ENCODE data around the gene CTPS1.

Gene CTPS1

DNA sequence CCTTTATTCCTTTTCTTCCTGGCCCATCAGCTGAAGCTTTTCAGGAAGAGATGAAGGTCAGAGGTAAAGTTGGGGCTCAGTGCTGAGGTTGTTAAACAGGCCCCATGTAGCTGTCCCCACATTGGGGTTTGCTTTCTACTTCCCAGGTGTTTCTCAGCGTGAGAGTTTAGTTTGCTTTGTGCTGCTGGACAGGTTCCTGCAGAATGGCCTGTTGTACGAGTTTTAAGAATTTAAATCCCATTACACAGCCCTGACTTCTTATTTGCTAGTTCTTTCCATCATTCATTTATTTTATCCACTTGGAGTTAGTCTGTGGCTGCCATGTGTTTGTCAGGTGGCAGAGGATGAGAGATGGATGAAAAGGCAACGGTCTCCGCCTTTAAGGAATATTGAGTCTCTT, 19.2 kb downstream of the CTPS1 start:
- DNase-seq (ENCODE audit: low spot score) = no peak

DNA sequence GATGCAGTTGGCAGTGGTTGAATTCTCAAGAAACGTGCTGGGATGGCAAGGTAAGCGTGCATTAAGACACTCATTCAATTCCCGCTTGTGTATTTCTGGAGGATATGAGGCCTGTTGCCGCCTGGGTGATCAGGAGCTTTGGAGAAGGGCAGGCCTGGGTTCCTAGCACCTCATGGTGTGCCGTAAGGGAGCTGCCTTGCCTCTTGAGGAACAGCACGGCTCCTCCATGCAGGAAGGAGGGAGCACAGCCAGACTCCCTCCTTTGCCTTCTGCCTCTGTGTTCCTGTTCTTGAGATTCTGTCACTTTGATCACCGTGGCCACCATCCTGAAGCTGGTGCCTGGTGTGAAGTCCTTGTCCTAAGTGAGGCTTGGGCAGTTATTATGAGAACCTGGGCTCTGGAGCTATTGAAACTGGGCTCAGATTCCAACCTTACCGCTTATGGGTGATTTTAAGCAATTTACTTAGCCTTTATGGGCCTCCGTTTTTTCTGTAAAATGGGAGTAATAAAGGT, 23.7 kb downstream of the CTPS1 start:
- DNase-seq (ENCODE audit: low spot score) = no peak

DNA sequence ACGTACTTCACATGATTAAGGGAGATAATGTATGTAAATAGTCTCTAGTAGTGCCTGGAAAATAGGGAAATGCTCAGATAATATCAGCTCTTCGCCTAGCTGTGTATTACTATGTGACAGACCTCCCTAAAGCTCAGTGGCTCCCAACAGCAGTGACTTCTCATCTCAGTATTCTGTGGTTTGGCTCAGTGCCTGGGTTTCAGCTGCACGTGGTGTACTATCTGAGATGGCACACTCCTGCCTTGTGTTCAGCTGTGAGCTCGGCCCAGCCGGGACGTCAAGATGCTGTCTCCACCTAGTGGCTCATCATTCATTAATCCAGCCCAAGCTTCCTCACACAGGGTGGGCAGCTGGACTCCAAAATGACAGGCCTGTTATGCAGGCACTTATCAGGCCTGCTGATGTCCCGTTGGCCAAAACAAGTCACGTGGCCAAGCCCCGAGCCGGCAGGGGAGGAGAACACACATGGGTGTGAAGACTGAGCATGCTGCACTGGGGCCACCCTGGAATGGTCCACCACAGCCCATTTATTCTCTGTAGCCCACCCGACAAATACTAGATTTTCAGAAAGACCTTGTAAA, 24.2 kb downstream of the CTPS1 start:
- peak; percentile 96 for DNase-seq (ENCODE audit: low spot score)

DNA sequence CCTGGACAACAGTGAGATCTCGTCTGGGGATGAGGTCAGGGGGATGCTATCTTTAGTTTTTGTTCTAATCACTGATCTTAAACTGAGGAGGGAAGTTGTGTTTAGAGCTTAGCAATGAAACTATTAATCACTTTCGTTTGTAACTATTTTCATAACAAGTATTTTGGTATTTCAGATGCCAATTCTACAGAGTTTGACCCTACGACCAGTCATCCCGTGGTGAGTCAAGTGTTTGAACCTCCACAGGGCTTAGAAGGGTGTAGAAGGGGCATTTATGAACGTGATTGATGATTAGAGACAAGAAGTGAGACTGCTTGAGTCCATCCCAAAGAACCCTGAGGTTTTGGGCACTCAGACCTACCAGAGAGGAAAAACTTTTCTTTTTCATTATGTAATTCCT, 26.4 kb downstream of the CTPS1 start:
- DNase-seq (ENCODE audit: low spot score) = no peak

DNA sequence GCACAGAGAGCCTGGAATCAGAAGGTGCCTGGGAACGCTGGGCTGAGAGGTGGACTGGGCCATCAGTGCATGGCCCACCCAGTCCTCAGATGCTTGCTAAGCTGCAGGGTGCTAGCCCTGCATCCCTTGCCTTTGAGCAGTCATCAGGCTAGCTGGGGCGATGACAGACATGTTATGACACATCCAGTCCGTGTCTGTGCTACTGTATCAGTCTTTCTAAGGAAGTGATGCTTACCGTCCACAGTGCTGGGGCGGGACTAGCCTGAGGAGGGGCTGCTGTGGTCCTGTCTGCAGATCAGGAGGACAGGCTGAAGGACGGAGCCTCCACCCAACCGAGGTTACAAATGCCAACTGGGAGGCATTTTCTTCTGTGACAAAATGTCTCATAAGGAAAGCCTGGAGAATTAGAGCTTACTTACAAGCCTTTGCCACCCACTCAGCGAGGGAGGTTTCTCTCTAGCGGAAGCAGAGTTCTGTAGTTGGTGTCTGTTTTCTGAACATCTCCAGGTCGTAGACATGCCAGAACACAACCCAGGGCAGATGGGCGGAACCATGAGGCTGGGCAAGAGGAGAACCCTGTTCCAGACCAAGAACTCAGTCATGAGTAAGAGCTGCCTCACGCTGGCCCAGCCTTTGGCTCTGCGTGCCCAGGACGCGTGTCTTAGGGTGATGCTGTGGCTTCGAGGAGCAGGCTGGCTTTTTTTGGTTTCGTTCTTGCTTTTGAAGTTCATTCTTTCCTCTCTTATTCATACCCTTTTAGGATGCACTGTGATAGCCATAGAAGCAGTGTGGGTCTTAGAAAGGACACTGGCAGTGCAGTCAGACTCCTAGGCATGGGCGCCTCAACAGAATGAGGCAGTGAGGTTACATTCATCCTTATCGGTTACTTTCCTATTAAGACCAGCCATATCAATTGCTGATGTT, 27.7 kb downstream of the CTPS1 start:
- DNase-seq (ENCODE audit: low spot score) = peak; percentile 52

DNA sequence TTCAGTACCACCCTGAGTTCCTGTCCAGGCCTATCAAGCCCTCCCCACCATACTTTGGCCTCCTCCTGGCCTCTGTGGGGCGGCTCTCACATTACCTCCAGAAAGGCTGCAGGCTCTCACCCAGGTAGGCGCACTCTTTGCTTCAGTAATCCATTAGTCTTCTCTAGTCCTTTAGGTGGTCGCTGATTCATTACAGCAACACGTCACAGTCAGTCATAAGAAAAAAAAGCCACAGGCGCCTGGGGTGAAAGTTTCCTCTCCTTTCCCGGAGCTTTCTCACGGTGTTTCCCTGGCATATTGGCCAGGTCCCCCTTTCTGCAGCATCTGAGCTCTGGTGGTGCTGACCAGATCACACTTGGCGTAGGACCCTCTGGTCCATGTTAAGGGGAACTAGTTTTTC, 30.0 kb downstream of the CTPS1 start:
- DNase-seq (ENCODE audit: low spot score) = no peak

DNA sequence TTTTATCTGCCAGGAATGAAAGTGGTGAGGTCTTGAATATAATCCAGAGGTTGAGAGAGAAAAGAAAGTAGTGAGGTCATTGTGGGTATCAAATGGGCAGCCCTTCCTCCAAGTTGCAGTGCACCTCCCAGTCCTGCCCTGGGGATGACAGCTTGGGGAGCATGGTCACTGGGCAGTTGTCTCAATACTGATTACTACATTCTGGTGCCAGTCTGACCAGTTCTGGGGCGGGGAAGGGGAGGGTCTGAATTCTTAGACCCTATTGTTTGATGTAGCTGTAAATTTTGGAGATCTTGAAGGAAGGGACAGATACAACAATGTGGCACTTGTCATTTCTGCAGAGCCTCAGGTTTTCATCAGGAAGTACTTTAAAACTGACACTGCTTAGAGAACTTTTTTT, 30.8 kb downstream of the CTPS1 start:
- DNase-seq (ENCODE audit: low spot score) = no peak

DNA sequence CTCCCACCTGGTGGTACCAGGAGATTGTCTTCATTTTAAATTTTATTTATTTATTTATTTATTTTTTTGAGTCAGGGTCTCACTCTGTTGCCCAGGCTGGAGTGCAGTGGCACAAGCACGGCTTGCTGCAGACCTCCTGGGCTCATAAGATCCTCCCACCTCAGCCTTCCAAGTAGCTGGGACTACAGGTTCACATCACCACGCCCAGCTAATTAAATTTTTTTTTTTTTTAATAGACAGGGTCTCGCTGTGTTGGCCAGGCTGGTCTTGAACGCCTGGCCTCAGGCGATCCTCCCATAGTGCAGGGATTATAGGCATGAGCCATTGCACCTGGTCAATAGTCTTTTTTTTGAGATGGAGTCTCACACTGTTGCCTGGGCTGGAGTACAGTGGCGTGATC, 33.5 kb downstream of the CTPS1 start:
- DNase-seq (ENCODE audit: low spot score) = no peak

DNA sequence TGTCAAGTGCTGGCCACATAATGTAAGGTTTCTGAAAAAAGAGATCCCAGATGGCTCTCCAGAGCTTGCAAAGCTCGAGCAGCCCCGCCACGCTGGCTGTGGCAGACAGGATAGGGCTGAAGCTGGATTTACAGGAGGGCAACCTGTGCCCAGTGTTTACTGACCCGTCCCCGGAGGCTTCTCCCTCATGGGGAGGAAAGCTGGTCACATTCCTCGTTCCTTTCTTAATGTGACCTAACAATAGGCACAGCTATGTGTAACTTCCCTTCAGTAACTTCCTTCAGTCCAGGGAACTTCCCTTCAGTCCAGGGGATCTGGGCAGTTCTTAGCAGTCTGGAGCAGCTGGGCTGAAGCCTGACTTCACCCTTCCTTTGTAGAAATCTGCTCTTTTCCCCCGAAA, 34.3 kb downstream of the CTPS1 start:
- no peak for DNase-seq (ENCODE audit: low spot score)

DNA sequence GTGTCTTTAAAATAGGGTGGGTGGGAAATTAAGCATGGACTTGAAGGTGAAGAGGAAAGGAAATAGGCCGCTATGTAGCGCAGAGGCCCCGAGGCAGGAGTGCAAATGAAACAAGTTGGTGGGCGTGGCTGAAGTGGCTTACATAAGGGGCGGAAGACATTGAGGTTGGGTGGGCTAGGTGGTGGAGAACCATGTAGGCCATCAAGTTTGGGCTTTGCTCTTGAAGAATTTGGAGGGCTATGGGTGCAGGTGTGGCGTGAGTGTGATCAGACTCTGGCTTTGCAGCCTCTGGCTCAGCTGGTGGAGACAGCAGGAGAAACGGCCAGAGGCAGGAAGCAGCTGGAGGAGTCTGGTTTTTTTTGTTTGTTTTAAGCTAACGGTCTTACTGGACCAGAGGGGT, 35.4 kb downstream of the CTPS1 start:
- no peak for DNase-seq (ENCODE audit: low spot score)

DNA sequence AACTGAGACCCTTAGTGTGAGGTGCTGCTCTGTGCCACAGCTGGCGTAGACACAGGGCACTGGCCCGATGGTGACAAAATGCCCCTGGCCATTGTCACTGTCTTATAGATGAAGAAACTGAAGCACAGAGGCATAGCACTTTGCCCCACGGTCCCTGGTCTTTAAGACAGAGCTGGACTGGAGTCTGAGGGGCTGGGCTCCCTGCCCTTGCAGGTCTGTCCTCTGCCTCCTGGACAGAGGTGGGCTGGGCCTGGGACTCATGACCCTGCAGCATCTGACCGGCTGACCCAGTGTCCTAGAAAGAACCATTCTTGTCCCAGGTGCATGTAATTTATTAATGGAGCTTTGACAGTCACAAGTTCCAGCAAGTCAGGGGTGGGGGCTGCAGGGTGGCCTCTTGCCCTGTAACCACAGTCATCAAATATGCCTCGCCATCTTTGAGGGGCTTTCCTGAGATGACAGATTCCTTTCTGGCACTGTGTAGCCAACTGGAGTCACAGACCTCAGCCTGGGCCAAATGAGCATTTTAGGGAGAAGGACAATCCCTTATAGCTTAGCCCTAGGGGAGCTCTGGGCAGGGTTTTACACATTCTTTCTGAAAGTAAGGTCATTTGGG, 35.9 kb downstream of the CTPS1 start:
- no peak for DNase-seq (ENCODE audit: low spot score)

DNA sequence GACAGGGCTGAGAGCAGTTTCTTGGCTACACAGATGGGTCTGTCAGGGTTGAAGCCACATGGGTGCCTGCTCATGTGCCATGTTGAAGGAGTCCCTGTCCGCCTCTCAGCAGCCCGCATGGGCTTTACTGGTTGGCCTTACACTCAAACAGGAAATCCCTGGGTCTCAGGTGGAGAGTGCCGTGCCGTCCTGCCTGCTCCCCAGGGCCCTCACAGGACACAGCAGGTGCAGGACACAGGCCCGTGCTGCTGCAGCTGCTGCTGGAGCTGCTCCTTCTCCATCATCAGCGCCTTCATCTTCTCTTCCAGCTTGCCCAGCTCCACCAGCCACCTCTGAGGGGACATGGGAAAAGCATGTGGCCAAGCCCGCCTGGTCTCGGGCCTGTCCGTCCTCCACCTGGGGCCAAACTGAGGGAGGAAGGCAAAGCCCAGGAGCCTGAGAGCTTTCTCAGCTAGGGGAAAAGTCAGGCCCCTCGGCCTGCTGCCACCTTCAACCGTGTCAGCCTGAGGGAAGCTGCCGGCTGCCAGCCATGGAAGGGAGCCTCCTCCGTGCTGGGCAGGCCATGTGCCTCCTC, 36.5 kb downstream of the CTPS1 start:
- DNase-seq (ENCODE audit: low spot score) = no peak

DNA sequence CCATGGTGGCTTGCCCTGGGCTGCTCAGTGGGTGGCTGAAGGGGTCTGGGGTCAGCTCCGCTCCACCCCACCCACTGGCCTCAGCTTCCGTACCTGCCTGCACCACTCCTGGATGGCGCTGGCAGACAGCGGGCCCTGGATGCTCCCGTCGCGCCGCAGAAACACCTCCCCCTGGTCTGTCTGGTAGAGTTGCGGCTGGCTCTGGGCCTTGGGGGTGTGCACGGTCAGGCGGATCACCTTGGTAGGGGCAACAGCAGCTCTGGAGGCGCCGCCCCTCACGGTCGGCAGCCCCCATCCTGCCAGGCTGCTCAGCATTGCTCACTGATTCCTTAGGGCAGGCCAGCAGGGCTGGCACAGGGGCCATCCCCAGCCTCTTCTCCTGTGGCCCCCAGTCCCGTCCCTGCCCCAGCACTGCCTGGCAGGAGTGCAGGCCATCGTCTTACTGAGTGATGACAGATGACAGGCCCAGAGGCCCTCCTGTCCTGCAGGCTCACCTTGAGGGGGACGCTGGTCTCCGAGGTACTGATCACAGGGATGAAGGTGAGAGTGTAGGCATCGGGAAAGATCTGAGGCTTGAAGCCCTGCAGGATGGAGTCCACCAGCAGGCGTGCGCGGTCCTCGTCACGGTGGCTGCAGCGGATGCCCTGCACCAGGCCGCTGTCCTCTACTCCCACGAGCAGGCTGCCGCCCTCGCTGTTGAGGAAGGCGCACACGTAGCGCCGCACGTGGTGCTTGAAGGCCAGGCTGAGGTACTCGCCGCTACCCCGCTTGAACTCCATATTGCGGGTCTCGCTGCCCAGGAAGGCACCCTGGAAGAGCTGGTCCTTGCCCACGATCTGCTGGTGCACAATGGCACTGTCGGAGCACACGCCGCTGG, 37.9 kb downstream of the CTPS1 start:
- DNase-seq (ENCODE audit: low spot score) = no peak

DNA sequence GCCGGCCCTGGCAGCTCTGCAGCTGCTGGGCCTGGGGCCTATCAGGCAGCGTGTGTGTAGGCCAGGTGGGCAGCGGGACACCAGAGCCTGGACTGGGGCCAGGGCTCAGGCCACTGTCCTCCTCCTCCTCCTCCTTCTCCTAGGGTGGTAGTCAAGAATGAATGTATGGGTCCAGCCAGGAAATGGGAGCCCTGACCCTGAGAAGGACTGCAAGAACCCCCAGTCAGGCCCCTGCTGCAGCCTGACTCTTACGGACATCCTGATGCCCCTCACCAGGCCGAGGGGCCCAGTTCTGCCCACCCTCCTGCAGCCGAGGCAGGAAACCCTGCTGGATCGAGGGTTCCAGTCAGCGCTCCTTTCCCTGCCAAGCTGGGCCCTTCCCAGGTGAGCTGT, 38.5 kb downstream of the CTPS1 start:
- no peak for DNase-seq (ENCODE audit: low spot score)

DNA sequence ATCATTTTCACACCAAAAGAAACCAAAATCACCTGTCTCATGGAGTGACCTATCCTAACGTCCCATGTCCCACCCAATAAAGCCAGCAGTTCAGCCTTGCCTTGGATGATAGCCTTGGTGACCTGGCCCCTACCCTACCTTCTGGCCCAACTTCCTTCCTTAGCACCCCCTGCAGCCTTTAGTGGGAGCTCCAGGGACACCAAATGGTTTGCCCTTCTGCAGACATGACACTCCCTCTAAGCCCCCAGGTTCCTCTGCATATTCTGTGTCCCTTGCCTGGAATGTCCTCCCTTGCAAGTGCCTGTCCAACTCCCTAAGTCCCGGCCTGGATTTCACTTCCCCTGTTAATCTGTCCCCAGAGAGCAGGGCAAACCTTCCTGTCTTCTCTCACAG, 39.9 kb downstream of the CTPS1 start:
- DNase-seq (ENCODE audit: low spot score) = no peak

DNA sequence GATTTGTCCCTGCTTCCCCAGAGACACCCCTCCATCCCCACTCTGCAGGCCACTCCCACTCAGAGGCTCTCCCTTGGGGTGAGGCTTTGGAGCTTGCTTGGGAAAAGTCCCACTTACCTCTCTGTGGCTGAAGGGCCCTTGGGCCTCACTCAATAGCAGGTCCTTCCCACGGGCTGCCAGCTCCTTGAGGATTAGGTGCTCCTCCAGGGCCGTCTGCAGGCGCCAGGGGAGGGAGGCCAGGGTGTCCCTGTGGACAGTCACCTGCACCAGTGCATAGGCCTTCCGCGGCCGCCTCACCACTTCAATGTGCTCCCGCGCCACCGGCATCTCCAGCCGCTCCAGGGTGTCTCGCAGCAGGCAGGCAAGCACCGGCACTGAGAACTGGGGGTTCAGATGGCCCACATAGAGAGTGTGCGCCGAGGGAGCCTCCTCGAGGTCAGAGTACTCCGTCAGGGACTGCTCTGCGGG, 40.6 kb downstream of the CTPS1 start:
- DNase-seq (ENCODE audit: low spot score) = no peak

DNA sequence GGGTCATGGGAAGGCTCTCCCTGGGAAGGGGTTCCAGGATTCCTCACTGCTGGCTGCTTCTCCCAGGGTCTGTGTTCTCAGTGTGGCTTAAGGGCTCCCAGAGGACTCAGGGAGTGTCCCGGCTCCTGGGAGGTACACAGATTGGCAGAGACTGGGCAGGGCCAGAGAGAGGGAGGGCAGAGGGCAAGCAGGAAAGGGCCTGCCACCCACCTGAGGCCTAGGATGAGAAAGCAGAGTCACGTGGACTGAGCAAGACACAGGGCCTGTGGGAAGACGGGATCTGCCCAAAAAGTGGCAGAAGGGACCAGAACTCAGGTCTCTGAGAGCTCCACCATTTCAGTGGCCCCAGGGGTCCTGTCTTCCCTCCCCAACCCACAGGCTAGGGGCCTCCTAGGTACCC, 41.2 kb downstream of the CTPS1 start:
- DNase-seq (ENCODE audit: low spot score) = no peak

DNA sequence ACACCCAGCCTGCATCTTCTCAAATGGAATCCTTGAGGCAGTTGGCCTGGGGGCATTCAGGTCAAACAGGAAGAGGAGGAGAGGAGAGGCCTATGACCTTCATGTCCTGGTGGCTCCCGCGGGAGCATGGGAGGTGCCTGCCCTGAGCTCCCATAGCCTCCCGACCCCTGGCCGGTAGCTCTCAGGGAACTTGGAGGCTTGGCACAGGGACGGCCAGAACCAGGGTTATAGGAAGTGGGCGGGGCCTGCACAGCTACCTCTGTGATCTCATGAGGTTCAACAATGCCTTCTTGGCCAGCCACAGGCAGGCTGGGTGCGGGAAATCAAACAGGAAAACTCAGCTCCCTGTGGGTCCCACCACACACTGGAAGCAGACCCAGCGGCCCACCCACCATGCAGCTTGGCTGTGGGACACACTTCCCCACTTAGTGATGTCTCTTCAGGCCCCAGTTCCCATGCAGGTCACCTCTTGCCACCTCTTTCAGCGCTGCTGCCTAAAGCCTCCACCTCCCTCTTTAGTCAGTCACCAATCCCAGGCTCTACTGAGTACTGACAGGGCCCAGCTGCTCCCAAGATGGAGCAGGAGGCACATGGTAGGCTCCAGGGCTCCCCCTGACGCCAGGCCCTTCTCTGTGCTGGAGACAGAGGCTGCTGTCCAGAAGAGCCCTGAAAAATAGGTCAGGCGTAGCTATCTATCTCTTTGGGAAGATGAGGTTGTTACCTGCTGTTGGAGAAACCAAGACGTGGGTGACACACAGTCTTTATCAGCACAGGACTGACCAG, 42.2 kb downstream of the CTPS1 start, which contains the start of gene SLFNL1:
Gene SLFNL1, minus strand, starts transcription at position 200 of the 783 bp plus-strand sequence. CDS start 1,065 bp downstream, outside the sequence.
- no peak for DNase-seq (ENCODE audit: low spot score)

DNA sequence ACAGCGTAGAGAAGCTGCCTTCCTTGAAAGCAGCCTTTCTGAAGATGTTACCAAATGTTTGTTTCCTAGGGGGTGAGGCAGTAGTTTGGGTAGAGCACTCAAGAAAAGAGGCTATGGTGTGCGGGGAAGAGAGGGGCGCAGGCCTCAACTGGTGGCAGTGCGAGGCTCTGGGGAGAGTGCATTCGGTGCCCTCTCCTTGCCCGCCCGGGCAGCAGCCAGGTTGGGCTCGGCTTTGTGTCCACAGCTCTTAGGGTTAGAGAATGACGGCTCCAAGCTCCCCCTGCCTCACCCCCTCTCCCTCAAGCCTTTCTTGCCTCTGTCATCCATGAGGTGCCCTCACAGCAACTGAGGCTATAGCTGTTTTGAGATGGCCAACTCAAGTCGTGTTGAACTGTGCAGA, 42.9 kb downstream of the CTPS1 start:
- DNase-seq (ENCODE audit: low spot score) = no peak

DNA sequence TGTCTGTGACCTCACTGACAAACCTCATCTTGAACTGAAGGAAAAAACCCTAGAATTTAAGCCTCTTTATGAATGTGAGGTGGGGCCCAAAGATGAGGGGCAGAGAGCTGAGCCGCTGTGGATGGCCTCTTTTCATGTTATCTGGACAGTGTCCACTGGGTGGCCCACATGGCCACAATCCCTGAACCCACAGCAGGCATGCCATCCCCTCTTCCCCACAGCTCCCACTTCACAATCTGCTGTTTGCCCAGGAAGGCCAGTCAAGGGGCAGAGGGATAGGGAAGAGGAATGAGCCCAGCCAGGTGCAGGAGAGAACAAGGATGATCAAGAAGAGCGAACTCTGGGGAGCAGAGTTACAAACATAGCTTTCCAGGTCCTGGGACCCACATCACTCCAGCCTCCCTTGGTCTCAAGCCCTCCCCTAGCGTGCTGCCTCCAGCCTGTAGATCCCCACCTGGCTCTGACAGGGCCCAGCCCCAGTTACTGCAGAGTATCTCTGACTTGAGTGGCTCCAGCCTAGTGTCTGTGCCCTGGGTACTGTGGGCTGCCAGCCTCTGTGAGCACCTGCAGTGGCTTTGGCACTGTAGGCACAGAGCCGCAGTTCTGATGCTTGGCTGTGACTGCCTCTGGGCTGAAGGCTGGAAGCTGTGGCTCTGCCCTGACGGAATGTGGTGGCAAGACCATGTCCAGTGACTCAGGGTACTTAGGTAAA, 43.9 kb downstream of the CTPS1 start:
- peak; percentile 60 for DNase-seq (ENCODE audit: low spot score)

Measured in AG20443 (cell line).